GM13977 (cell line): ENCODE measurements around the gene CCDC85B.

Experiments
- DNase-seq: peaks from one replicate; pipeline ENCODE4 v3.0.0; 2012; ENCODE audit warnings: low spot score
- in situ Hi-C: fragments of 300-500 bp; cut with MboI; formaldehyde crosslinking; loops from one replicate; pipeline ENCODE4 v1.12.0; 2022; ENCODE audit warnings: low sequenced_read_pairs, low pct_unique_long_range_greater_than_20kb, mixed read lengths, inconsistent platforms; ENCODE audit not compliant: unreplicated experiment
- TF ChIP-seq, protein P1 (sequence below): IDR thresholded peaks from 2 replicates; pipeline ENCODE4 v1.5.1; 2012; ENCODE audit warnings: mild to moderate bottlenecking, control low read depth; ENCODE audit not compliant: insufficient read depth; ENCODE audit errors: extremely low read depth, missing control alignments

The CCDC85B gene

DNA sequence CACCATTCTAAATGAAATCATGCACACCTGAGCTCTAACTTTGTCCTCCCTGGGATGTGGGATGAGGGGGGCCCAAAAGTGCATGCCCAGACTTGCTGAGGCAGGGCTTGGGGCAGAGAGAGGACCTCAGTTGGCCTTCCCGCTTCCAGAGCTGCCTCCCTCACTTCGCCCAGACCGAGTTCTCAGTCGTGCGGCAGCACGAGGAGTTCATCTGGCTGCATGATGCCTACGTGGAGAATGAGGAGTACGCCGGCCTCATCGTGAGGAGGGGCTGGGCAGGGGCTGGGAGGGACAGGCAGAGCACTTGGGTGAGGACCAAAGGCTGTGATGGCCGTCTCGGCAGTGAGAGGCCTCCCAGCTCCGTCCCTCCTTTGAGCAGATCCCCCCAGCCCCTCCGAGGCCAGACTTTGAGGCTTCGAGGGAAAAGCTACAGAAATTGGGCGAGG lies 40.7 kb upstream of the CCDC85B start:
- TF ChIP-seq, protein P1, sequence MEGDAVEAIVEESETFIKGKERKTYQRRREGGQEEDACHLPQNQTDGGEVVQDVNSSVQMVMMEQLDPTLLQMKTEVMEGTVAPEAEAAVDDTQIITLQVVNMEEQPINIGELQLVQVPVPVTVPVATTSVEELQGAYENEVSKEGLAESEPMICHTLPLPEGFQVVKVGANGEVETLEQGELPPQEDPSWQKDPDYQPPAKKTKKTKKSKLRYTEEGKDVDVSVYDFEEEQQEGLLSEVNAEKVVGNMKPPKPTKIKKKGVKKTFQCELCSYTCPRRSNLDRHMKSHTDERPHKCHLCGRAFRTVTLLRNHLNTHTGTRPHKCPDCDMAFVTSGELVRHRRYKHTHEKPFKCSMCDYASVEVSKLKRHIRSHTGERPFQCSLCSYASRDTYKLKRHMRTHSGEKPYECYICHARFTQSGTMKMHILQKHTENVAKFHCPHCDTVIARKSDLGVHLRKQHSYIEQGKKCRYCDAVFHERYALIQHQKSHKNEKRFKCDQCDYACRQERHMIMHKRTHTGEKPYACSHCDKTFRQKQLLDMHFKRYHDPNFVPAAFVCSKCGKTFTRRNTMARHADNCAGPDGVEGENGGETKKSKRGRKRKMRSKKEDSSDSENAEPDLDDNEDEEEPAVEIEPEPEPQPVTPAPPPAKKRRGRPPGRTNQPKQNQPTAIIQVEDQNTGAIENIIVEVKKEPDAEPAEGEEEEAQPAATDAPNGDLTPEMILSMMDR: no peak
- in situ Hi-C loops: no loop called here
- no peak for DNase-seq

DNA sequence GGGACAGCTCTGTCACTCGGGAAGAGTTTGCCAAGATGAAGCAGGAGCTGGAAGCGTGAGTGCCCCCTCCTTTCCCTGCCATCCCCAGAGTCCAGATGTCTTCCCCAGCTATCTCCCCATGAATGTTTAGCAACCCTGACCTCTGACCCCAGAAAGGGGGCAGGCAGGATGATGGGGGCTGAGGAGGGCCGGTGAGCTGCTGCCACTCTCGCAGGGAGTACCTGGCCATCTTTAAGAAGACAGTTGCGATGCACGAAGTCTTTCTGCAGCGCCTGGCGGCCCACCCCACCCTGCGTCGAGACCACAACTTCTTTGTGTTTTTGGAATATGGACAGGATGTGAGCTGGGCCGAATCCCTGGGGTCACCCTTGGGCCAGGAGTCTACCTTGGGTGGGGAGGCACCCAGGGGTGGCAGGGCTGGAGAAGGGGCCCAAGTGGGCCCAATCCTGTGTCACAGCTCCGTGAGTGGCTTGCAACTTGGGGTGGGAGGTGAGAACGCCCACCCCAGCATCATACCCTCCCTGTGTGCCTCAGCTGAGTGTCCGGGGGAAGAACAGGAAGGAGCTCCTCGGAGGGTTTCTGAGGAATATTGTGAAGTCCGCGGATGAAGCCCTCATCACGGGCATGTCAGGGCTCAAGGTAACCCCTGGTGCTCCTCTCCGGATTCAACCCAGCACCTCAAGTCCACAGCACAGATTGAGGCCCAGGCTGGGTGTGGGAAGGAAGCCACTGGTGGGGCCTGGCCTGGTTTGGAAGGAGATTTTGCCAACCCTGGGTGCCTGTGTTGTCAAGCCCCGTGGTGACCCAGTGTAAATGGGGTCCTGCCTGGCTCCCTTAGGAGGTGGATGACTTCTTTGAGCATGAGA lies 40.0 kb upstream of the CCDC85B start:
- DNase-seq: no peak
- in situ Hi-C loops: no loop called here
- TF ChIP-seq, protein P1: no peak

DNA sequence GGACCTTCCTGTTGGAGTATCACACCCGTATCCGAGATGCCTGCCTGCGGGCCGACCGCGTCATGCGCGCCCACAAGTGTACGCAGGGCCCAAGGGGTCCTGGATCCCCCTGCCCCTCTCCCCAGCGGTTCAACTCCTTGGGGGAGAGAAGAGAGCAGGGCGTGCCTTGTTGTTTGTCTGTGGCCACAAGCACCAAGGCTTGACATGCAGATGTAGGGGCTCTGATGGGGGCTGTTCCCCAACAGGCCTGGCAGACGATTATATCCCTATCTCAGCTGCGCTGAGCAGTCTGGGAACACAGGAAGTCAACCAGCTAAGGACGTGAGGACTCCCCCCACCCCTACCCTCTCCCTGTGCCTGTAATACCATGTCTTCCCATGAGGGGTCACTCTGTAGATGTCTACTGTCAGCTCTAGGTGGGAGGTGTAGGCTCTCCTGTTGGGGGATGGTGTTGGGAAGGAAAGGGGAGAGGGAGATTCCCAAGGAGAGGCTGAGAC lies 39.3 kb upstream of the CCDC85B start:
- TF ChIP-seq, protein P1: peak; percentile 41
- DNase-seq: no peak
- in situ Hi-C loops: no loop called here

DNA sequence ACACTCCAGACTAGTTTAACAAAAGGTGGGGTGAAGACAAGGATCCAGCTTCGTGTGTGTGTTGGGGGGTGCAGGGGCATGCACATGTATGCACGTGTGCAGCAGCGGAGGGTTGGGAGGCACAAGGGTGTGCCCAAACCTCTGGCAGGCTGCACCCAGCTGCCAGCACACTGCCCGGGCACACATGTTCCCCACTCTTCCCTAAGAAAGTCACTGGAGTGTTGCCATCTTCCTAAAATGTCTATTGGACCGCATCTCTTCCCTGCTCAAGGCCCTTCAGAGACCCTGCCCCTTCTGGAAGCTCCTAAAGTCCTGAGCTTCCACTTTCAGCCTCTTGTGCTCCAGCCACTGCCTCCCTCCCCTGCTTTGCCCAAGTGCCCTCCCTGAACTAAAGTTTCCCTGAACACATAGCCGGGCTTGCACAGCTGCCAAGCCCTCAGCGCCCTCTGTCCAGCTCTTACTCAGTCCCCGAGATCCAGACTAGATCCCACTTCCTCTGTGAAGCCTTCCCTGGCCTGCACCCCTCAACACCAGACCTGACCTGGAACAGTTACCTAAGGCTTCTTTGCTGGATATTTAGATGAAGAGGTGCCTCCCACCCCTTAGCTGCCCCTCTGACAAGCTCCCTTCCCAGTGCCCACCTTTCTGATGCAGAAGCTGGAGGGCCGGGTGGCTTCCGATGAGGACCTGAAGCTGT lies 38.5 kb upstream of the CCDC85B start:
- DNase-seq: no peak
- TF ChIP-seq, protein P1: no peak
- in situ Hi-C loops: no loop called here

DNA sequence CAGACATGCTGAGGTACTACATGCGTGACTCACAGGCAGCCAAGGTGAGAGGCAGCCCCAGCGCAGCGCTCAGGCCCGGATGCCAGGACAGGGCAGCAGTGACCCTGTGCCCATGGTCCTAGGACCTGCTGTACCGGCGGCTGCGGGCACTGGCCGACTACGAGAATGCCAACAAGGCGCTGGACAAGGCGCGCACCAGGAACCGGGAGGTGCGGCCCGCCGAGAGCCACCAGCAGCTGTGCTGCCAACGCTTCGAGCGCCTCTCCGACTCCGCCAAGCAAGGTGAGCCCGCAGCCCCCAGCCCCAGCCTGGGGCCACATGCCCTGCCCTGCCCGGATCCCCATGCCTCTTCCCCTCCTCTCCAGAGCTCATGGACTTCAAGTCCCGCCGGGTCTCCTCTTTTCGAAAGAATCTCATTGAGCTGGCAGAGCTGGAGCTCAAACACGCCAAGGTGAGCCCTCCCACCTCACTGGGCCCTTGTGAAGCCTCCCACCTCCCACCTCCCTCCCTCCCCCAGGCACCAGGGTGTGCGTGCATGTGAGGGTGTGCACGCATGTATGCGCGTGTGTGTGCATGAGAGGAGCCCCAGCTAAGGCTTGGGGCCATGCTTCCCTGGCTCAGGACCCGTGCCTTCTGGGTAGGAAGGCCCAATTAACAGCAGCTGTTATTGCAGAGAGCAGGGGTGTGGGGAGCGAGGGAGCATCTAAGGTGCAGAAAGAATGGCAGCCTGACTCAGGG lies 37.8 kb upstream of the CCDC85B start:
- TF ChIP-seq, protein P1: no peak
- in situ Hi-C loops: no loop called here
- no peak for DNase-seq
